HG02884 (cell line): ENCODE results near the gene NOXO1.

ENCODE experiments used
- ATAC-seq: cut with Tn5 transposase; IDR thresholded peaks from one replicate; pipeline ENCODE4 v1.9.1; 2021; ENCODE audit warnings: mild to moderate bottlenecking, moderate library complexity; ENCODE audit not compliant: unreplicated experiment

The NOXO1 gene, protein sequence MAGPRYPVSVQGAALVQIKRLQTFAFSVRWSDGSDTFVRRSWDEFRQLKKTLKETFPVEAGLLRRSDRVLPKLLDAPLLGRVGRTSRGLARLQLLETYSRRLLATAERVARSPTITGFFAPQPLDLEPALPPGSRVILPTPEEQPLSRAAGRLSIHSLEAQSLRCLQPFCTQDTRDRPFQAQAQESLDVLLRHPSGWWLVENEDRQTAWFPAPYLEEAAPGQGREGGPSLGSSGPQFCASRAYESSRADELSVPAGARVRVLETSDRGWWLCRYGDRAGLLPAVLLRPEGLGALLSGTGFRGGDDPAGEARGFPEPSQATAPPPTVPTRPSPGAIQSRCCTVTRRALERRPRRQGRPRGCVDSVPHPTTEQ

DNA sequence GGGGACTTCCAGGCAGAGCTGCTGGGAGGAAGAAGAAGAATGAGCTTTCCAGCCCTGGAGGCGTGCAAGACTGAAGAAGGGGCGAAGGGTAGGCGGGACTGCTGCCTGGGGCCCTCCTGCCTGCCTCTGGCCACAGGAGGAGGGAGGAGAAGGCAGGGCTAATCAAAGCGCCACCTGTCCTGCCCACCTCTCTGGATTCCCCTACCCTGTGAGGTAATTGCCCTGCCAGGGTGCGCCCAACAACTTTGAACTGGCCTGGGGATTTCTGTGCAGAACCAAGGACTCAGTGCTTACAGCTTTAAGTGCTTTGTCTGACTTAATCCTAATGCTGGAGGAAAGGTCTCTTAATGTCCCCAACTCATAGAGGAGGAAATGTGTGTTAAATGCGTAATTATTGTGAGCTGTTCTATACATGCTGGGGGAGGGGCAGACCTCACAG lies at the start of gene NOXO1:
Gene NOXO1, minus strand, starts transcription at position 72 of the 439 bp plus-strand sequence. CDS start 290 bp downstream, outside the sequence.
- ATAC-seq, result no peak

DNA sequence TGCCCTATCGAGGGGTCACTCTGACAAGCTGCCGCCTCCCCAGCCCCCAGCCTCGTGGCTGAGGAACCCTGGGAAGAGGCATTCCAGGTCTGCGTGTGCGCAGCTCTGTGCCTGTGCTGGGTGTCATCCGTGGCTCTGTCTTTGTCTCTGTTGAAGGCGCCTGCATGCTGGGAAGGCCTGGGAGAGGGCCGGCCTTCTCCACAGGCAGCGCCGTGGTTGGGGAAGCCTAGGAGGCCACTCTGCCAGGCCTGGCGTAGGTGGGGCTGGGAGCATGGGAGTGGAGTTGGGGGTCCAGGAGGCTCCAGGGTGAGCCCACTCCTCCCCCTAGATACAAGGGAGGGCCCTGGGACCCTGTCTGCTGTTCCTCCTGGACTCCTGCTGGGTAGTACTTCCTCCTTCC lies 48.8 kb upstream of the NOXO1 start:
- ATAC-seq, result no peak

DNA sequence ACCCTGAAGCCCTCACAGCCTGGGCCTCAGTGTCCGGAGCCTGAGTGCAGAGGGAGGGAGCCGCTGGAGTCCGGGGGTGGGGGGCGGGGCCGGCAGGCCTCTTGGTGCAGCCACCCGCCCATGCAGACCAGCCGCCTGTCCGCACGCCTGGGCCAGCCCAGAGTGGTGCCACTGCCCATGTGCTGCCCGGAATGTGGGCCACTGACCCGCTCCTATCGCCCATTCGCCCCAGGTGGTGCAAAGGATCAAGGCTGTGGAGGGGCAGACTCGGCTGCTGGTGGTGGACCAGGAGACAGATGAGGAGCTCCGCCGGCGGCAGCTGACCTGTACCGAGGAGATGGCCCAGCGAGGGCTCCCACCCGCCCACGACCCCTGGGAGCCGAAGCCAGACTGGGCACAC lies 48.1 kb upstream of the NOXO1 start:
- ATAC-seq, result no peak

DNA sequence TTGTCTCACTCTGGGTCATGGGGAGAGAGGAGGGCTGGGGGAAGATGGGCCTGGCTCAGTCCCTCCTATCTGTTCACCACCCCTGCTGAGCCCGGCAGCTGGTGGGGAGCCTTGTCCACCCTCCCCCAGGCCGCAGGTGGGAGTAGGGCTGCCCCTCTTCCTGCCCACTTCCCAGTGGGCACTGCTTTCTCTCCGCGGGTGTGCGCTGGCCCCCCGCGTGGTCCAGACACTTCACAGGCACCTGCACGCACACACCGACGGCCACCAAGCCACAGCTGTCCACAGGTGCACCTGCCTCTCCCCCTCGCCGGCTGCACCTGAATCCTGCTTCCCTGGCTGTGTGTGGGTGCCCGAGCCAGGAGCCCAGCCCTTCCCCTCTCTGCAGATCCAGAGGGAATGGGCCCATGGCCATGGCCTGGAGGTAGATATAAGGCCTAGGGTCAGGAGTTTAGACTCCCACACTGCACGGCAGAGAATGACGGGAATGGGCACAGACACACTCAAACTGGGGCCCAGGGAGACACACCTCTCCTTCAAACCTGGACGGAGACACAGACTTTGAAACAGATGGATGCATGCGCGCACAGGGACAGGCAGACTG lies 47.5 kb upstream of the NOXO1 start:
- ATAC-seq, result no peak

DNA sequence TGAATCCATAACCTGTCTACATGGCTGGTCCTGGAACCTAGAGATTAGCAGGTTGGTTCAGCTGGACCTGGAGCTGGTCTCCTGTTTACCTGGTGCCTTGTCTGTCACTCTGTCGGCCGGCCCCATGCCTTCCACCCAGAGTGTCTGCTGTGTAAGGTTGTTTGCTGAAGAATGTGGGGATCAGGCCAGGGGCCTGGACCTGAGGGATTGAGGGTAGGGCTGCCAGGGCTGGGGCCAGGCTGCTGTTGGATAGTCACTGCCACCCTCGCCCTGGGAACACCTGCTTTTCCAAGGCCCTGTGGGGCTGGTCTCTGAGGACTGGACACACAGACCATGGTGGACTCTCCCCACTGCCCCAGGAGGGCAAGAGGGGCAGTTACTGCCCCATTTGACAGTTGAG lies 46.9 kb upstream of the NOXO1 start:
- no peak for ATAC-seq

DNA sequence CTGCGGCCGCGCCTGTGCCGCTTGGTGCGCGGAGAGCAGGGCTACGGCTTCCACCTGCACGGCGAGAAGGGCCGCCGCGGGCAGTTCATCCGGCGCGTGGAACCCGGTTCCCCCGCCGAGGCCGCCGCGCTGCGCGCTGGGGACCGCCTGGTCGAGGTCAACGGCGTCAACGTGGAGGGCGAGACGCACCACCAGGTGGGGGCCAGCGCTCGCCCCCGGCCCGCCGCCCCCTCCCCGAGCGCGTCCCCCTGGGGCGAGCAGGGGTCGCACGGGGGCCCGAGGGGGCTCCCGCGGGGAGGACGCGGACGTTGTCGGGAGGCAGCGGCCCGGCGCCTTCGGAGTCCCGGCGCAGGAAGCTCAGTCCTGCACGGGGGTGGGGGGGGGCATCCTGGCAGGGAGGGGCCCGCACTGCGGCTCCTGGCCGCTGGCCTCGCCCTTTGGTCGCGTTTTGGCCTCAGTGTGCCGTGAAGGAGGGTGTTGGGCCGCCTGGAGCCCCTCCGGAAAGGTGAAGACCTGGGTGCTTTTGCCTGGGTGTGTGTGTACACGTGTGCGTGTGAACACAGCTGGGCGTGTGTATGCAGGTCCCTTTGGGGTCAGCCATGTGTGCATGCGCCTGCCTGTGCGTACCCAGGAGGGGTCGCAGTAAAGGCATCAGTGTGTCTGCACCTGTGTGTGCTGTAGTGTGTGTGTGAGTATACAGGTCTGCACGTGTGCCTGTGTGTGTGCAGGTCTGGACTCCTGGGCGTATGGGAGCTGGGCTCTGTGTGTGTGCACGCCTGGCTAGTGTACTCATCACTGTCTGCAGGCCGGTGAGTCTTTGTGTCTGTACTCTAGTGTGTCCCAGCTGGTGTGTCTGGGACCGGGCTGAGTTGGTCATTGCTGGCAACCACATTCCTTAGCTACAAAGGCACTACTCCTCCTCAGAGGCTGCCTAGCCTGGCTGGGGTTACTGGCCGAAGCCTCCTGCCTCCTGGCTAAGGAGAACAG lies 46.0 kb upstream of the NOXO1 start:
- no peak for ATAC-seq

DNA sequence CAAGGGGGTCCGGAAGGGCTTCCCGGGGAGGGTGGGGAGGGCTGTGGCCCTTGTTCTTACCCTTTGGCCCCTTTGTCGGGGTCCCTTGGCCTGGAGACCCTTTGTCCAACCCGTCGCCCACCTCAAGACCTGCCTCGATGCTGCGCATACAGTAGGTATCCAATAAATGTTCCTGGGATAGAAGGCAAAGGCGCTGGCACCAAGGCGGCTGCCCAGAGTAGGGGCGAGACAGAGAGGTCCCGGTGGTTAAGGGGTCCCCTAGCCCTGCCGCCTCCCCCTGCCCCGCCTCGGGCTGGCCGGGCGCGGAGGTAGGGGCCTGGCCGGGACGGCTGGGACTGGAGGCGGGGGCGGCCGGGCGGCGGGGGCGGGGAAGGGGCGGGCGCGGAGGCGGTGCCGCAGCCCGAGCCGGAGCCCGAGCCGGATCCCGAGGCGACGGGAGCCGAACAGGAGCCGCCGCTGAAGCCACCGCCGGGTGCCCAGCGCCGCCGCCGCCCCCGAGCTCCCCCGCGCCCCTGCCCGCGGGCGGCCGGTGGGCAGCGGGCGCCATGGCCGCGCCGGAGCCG lies 45.3 kb upstream of the NOXO1 start, which contains the start of gene NHERF2:
Gene NHERF2, plus strand, starts transcription at position 442 of the 563 bp plus-strand sequence. Its CDS starts 104 bp downstream, at position 546.
- ATAC-seq, result no peak

DNA sequence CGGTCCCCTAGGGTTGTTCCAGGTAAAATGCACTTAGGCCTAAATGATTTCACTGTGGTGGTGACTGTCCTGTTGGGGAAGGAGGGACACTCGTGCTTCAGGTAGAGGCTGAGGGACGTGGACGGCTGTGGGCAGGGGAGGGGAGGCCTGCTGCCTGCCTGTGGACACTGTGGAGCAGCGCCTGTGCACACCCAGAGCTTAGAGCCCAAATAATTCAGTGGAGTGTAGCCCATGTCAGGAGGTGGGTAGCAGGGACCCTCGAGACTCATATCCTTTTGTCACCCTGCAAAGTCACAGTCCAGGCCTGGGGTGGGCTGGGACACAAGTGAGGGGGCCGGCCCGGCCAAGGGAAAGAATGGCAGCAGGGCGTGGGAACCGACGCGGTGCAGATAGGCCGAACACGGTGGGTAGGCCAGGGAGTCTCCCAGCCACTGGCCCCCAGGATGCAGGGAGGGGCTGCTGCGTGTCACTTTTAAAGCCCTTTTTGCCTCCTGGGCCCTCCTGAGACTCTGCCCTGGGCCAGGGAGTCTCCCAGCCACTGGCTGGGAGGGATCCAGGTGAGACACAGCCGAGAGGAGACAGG lies 44.7 kb upstream of the NOXO1 start:
- ATAC-seq, result no peak

DNA sequence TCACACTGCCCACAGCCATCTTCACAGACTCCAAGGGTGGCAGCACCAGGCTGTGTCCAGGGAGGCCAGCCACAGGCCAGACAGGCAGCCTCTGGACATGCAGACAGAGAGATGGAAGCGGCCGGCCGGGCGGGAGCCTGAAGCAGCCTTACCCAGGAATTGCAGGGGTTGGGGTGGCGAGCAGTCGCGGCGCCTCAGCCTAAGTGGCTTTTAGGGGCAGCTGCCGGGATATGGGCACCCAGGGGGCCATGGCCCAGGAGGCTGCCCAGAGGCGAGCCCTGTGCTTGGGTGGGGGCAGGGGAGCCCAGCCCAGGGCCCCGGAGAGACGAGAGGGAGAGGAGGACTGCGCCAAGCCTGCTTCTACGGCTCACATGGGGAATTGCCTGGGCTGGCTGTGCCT lies 44.0 kb upstream of the NOXO1 start:
- ATAC-seq, result no peak

DNA sequence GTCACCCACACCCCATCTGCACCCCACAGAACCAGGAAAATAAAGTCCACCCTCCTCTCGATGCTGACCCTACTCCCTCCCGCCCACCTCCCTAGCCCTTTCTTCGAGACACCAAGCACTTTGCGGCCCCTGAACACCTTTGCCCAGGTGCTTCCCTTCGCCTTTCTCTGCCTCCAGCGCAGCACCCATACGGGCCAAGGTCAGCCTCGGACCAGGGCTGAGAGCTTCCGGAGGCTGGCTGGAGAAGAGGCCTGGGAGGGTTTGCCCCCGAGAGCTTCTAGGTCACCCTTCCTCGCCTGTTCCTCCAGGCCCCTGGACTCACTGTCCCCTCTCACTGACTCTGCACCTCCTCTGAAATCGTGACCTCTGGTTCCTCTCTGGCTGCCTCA lies 42.8 kb upstream of the NOXO1 start:
- ATAC-seq, result no peak

DNA sequence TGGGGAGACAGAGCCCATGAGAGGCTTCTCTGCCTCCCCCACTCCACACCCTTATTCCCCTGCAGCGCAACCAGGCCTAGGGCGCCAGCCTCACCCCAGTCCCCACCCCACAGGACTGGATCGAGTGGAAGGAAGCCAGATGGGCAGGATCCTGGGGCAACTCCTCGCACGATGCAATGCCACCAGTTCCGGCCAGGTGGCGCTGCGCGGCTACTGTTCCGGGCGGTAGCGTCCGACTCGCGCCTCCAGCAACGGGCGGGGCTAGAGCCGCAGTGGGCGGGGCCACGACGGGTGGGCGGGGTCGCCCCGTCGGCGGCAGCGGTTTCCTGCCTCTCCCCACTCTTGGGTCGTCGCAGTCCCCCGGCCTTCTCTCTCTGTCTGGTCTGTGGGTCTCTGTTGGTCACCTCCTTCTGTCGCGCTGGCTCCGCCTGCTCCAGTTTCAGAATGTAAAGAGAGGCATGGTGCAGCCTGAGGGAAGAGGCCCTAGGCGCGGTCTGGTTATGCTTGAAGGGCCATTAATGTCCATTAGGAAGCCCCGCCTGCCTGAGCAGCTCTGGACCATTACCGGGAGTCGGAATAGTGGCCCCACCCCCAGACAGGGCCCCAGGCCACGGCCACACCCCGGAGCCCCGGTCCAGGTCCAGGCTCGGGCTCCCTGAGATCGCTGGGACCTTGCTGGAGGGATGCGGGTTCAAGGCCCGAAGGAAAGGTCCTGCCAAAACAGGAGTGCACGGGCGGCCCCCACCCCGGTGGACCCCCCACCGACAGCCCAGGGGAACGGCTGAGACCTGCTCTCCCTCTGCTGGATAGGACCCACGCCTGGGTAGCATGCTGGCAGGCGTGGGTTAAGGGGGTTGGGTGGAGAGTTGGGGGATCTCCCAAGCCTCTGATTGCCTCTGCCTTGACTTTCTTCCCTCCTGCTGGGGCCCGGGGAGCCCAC lies 42.1 kb upstream of the NOXO1 start:
- peak; percentile 42 for ATAC-seq

DNA sequence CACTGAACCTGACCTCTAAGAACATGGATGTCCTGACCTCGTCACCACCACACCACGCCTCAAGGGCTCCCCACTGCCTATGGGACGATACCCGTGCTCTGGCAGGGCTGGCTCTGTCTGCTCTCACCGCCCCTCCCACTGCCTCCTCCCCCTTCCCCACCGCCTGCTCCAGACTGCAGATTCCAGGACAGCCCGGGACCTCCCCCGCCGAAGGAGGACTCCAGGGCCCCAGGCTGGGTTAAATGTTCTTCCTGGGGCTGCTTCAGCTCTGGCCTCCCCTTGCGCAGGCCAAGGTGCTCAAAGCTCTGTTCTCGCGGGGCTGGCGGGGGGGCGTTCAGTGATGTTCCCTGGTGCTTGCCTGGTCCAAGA lies 41.4 kb upstream of the NOXO1 start:
- no peak for ATAC-seq

DNA sequence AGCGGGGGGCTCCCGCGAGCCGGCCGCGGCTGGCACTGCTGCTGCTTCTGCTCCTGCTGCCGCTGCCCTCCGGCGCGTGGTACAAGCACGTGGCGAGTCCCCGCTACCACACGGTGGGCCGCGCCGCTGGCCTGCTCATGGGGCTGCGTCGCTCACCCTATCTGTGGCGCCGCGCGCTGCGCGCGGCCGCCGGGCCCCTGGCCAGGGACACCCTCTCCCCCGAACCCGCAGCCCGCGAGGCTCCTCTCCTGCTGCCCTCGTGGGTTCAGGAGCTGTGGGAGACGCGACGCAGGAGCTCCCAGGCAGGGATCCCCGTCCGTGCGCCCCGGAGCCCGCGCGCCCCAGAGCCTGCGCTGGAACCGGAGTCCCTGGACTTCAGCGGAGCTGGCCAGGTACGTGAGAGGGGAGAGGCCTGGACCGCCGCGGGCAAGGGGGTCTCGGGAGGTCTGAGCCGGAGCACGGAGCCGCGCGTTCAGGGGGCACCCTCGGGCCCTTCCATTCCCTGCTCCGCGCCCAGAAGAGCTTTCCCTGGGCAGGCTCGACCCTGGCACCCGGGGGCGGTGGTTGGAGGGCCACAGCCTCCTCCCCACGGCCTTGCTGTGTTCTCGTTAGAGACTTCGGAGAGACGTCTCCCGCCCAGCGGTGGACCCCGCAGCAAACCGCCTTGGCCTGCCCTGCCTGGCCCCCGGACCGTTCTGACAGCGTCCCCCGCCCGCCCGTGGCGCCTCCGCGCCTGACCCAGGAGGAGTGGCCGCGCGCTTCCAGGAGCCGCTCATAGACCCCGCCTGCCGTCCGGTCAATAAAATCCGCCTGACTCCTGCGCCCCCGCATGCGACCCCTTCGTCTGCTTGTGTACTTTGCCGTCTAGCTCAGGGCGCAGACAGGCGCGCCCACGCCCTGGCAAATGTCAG lies 38.9 kb upstream of the NOXO1 start:
- ATAC-seq, result no peak

DNA sequence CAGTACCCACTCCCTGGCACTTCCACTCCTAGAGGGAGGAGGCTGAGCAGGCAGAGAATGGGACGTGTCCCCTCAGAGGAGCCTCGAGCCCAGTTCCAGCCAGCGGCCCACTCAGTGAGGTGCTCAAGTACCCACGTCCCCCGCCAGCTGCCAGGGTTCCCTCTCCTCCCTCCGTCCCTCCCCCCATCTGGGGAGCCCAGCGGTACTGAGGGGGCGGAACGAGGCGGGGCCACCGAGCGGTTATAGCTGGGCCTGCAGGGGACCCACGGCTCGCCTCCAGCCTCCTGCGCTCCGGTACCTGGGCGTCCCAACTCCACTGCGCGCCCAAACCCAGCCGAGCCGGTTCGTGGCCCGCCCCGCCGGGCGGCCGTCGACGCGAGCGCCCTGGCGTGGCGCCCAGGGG lies 38.2 kb upstream of the NOXO1 start, which contains the start of gene NPW:
Gene NPW, plus strand, starts transcription at position 268 of the 403 bp plus-strand sequence.
- ATAC-seq, result no peak

DNA sequence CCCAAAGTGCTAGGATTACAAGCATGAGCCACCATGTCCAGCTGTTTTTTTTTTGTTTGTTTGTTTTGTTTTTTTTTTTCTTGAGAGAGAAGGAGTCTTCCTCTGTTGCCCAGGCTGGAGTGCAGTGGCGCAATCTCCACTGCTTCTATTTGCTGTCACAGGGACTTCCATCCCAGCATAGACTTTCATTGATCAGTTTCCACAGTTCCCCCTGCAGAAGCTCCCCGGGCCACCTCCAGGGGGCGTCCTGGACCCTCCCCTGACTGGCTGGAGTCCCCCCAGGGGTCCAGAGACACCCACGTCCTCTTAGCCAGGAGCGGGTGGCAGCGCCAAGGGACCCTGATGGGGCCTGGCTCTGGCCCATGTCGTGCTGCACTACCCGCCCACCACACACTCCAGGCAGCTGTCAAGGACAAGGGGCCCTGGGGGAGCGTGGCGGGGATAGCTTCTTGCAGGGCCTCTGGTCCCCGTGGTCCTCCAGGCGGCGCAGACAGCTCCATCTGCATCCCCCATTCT lies 35.2 kb upstream of the NOXO1 start:
- no peak for ATAC-seq

DNA sequence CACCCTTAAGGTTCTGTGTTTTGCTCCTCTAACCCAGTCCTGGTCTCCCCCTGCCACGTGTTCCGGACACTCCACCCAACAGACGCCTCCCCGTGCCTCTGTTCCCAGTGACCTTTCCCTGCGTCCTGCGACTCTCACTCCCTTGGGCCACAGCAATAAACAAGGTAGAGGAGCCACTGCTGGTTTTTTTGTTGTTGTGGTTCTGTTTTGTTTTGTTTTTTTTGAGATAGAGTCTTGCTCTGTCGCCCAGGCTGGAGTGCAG lies 34.6 kb upstream of the NOXO1 start:
- no peak for ATAC-seq

DNA sequence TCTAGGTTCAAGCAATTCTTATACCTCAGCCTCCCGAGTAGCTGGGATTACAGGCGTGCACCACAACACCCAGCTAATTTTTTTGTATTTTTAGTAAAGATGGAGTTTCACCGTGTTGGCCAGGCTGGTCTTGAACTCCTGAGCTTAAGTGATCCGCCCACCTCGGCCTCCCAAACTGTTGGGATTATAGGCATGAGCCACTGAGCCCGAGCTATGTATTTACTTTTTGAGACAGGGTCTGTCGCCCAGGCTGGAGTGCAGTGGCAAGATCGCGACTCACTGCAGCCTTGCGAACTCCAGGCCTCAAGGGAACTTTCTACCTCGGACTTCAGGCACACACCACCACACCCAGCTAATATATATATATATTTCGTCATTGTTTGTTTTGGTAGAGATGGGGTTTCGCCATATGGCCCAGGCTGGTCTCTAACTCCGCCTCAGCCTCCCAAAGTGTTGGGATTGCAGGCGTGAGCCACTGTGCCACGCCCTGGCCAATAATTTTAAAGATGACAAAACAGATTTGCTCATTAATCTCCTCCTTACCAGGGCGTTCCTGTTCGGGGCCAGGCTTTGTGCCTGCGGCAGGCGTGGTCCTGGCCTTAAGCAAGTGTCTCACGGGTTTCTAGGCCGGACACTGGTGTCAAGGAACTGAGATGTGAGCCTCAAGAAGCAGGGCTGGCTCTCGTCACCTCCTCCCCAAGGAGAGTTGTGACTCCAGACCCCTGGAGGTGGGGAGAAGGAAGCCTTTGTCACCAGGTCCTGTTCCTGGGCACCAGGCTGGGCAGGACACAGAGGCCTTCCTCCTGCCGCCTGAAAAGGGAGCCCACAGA lies 34.1 kb upstream of the NOXO1 start:
- ATAC-seq, result no peak

DNA sequence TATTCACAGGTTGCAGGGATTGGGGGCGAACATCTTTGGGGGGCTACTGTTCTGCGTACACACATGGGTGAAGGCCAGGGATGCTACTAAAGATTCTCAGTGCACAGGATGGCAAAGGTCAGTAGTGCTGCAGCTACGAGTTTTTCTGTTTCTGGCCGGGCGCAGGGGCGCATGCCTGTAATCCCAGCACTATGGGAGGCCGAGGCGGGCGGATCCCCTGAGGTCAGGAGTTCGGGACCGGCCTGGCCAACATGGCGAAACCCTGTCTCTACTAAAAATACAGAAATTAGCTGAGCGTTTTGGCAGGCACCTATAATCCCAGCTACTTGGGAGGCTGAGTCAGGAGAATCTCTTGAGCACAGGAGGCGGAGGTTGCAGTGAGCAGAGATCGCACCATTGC lies 32.3 kb upstream of the NOXO1 start:
- ATAC-seq, result no peak
